HEK293 (cell line): ENCODE measurements around the gene VSTM4.

Source experiments
- CTCF ChIA-PET: fragments of 350-600 bp; formaldehyde crosslinking; extraction: SDS; loops from one replicate; lab custom pipeline; 2021; ENCODE audit warnings: antibody characterized with exemption; lab: Yijun Ruan, JAX
- POLR2A ChIA-PET: fragments of 300-600 bp; formaldehyde crosslinking; extraction: SDS; loops from one replicate; lab custom pipeline; 2020; ENCODE audit warnings: antibody characterized with exemption, inconsistent platforms; lab: Yijun Ruan, JAX
- H3K27ac ChIP-seq: fragments of 200-500 bp; sonication (Bioruptor generic); 2 replicates; pipeline ENCODE4 v1.5.1; 2014; ENCODE audit warnings: low read depth, low read length, control low read depth, inconsistent platforms; ENCODE audit errors: extremely low read depth
- H3K36me3 ChIP-seq, 2 experiments: fragments of 200-500 bp in 1 of 2; sonication (Bioruptor generic) in 1 of 2; 1 replicate in 1 of 2; 2 replicates in 1 of 2; pipeline ENCODE4 v1.5.1; 2014 to 2017; ENCODE audit warnings: inconsistent platforms in 2 of 2, low read length in 2 of 2; ENCODE audit not compliant: control insufficient read depth in 2 of 2, insufficient read depth in 1 of 2
- H3K4me1 ChIP-seq: fragments of 200-500 bp; sonication (Bioruptor generic); 2 replicates; pipeline ENCODE4 v1.5.1; 2014; ENCODE audit warnings: mild to moderate bottlenecking, low read length, inconsistent platforms; ENCODE audit not compliant: control insufficient read depth, insufficient read depth
- H3K4me3 ChIP-seq: 2 replicates; pipeline ENCODE4 v1.5.1; 2011; ENCODE audit warnings: low read depth, mild to moderate bottlenecking, control low read depth, low read length, moderate library complexity
- H3K9me3 ChIP-seq: fragments of 200-500 bp; sonication (Bioruptor generic); 2 replicates; pipeline ENCODE4 v1.5.1; 2014; ENCODE audit warnings: low read depth, low read length, inconsistent platforms; ENCODE audit not compliant: control insufficient read depth, insufficient read depth
- KLF8 ChIP-seq: fragments of 450-650 bp; formaldehyde crosslinking; IDR thresholded peaks from 2 replicates; pipeline ENCODE4 v1.5.1; 2016; ENCODE audit warnings: missing biosample characterization, missing genetic modification characterization
- PBX3 ChIP-seq: sonication (generic); formaldehyde crosslinking; IDR thresholded peaks from 2 replicates; pipeline ENCODE4 v1.8.1; 2022; ENCODE audit warnings: mild to moderate bottlenecking, moderate library complexity, missing genetic modification reagents
- PRDM4 ChIP-seq: fragments of 450-650 bp; formaldehyde crosslinking; IDR thresholded peaks from 2 replicates; pipeline ENCODE4 v1.5.1; 2017; ENCODE audit warnings: missing biosample characterization, missing genetic modification characterization
- REST ChIP-seq: fragments of 450-650 bp; formaldehyde crosslinking; IDR thresholded peaks from 2 replicates; pipeline ENCODE4 v1.5.1; 2016; ENCODE audit warnings: missing biosample characterization, missing genetic modification characterization
- SALL2 ChIP-seq: fragments of 450-650 bp; formaldehyde crosslinking; IDR thresholded peaks from 2 replicates; pipeline ENCODE4 v1.5.0; 2017; ENCODE audit warnings: missing biosample characterization, mild to moderate bottlenecking, missing genetic modification characterization, borderline replicate concordance
- SCRT2 ChIP-seq: fragments of 450-650 bp; formaldehyde crosslinking; IDR thresholded peaks from 2 replicates; pipeline ENCODE4 v1.5.1; 2016; ENCODE audit warnings: missing biosample characterization, missing genetic modification characterization
- TRIM28 ChIP-seq: IDR thresholded peaks from 2 replicates; pipeline ENCODE4 v1.6.1; 2011; ENCODE audit warnings: low read length, control low read depth, borderline replicate concordance
- TSHZ1 ChIP-seq: fragments of 450-650 bp; formaldehyde crosslinking; IDR thresholded peaks from 2 replicates; pipeline ENCODE4 v1.5.1; 2016; ENCODE audit warnings: missing biosample characterization, missing genetic modification characterization, borderline replicate concordance
- ZFHX2 ChIP-seq: fragments of 450-650 bp; formaldehyde crosslinking; conservative IDR thresholded peaks from 2 replicates; pipeline ENCODE4 v1.5.1; 2016; ENCODE audit warnings: missing biosample characterization, missing genetic modification characterization
- ZNF10 ChIP-seq: fragments of 450-650 bp; formaldehyde crosslinking; IDR thresholded peaks from 2 replicates; pipeline ENCODE4 v1.5.1; 2017; ENCODE audit warnings: missing biosample characterization, missing genetic modification characterization
- ZNF157 ChIP-seq: fragments of 450-650 bp; formaldehyde crosslinking; IDR thresholded peaks from 2 replicates; pipeline ENCODE4 v1.5.1; 2016; ENCODE audit warnings: missing biosample characterization, missing genetic modification characterization
- ZNF169 ChIP-seq: fragments of 450-650 bp; formaldehyde crosslinking; IDR thresholded peaks from 2 replicates; pipeline ENCODE4 v1.5.1; 2016; ENCODE audit warnings: missing biosample characterization, missing genetic modification characterization
- ZNF184 ChIP-seq: fragments of 450-650 bp; IDR thresholded peaks from 2 replicates; pipeline ENCODE4 v1.5.1; 2018; ENCODE audit warnings: missing biosample characterization, mild to moderate bottlenecking, missing genetic modification characterization
- ZNF239 ChIP-seq: fragments of 450-650 bp; formaldehyde crosslinking; IDR thresholded peaks from 2 replicates; pipeline ENCODE4 v1.5.1; 2016; ENCODE audit warnings: missing biosample characterization, missing genetic modification characterization
- ZNF433 ChIP-seq: fragments of 450-650 bp; formaldehyde crosslinking; IDR thresholded peaks from 2 replicates; pipeline ENCODE4 v1.5.1; 2016; ENCODE audit warnings: missing biosample characterization, missing genetic modification characterization, low read depth
- ZNF548 ChIP-seq: fragments of 450-650 bp; formaldehyde crosslinking; IDR thresholded peaks from 2 replicates; pipeline ENCODE4 v1.5.1; 2016; ENCODE audit warnings: missing biosample characterization, missing genetic modification characterization
- ZNF571 ChIP-seq: fragments of 450-650 bp; formaldehyde crosslinking; IDR thresholded peaks from 2 replicates; pipeline ENCODE4 v1.5.0; 2017; ENCODE audit warnings: missing biosample characterization, missing genetic modification characterization
- ZNF677 ChIP-seq: fragments of 450-650 bp; IDR thresholded peaks from 2 replicates; pipeline ENCODE4 v1.5.0; 2018; ENCODE audit warnings: missing biosample characterization, mild to moderate bottlenecking, missing genetic modification characterization, moderate library complexity
- ZNF768 ChIP-seq: fragments of 450-650 bp; formaldehyde crosslinking; IDR thresholded peaks from 2 replicates; pipeline ENCODE4 v1.5.1; 2018; ENCODE audit warnings: missing biosample characterization, mild to moderate bottlenecking, missing genetic modification characterization
- ZNF792 ChIP-seq: fragments of 450-650 bp; formaldehyde crosslinking; IDR thresholded peaks from 2 replicates; pipeline ENCODE4 v1.5.1; 2016; ENCODE audit warnings: missing biosample characterization, missing genetic modification characterization

VSTM4 gene

GRCh38 chr10:49112098-49112497 is 3.2 kb downstream of the VSTM4 start:
- POLR2A ChIA-PET = no interaction called here
- CTCF ChIA-PET = no interaction called here
- H3K4me3 ChIP-seq = no peak overlapping the region
- no peaks in the 10 kb centered on the region; the same call in 1 of the 2 replicates for H3K4me1 ChIP-seq
- H3K27ac ChIP-seq = no peak overlapping the region
- H3K9me3 ChIP-seq = no peaks in the 10 kb centered on the region
- H3K36me3 ChIP-seq = peaks cover 0 to 6% of the 10 kb centered on the region in 2 experiments; a peak in 1 of 3 replicates
- TF ChIP-seq ZNF157 (tag by site-specific recombination) (no peak), SCRT2 (tag by site-specific recombination) (no peak), ZNF10 (tag by site-specific recombination) (no peak)
- TF ChIP-seq, all 188 proteins: peak for 0

GRCh38 chr10:49111320-49111698 is 4.0 kb downstream of the VSTM4 start:
- POLR2A ChIA-PET = no interaction called here
- Histone ChIP-seq H3K9me3 (no peaks in the 10 kb centered on the region), H3K36me3 (peaks cover 0 to 8% of the 10 kb centered on the region in 2 experiments; a peak in 1 of 3 replicates), H3K4me1 (no peaks in the 10 kb centered on the region; the same call in 1 of the 2 replicates), H3K27ac (no peak overlapping the region), H3K4me3 (no peak overlapping the region)
- TF ChIP-seq ZNF169 (tag by site-specific recombination) = no peak
- TF ChIP-seq ZNF239 (tag by site-specific recombination) = no peak
- no peak for TF ChIP-seq KLF8
- no peak for TF ChIP-seq REST (tag by site-specific recombination)
- TF ChIP-seq TSHZ1 = no peak
- TF ChIP-seq SALL2 (tag by site-specific recombination) = no peak
- TF ChIP-seq ZNF548 (tag by site-specific recombination) = no peak
- TF ChIP-seq ZNF677 (tag by site-specific recombination) = no peak
- TF ChIP-seq ZNF768 = no peak
- no peak for TF ChIP-seq ZFHX2
- TF ChIP-seq ZNF184 (tag by site-specific recombination) = no peak
- TF ChIP-seq PBX3 (CRISPR knock-in tag) = no peak
- no peak for TF ChIP-seq PRDM4
- no peak for TF ChIP-seq ZNF571 (tag by site-specific recombination)
- no peak for TF ChIP-seq ZNF433
- TF ChIP-seq ZNF792 (tag by site-specific recombination) = no peak
- no peak for TF ChIP-seq TRIM28
- CTCF ChIA-PET = no interaction called here
